PC-9 (cell line): Measurements from ENCODE around the gene CRYBG1.

ENCODE experiments used
- EZH2 ChIP-seq: fragments of 200-600 bp; sonication (generic); IDR thresholded peaks from 2 replicates; pipeline ENCODE4 v1.8.0; 2017; ENCODE audit warnings: antibody characterized with exemption, low read depth
- TF ChIP-seq, protein P1 (sequence below): fragments of 200-600 bp; sonication (generic); conservative IDR thresholded peaks from 2 replicates; pipeline ENCODE4 v1.6.1; 2017; ENCODE audit warnings: mixed run types, antibody characterized with exemption, mild to moderate bottlenecking, moderate library complexity

- no peak for TF ChIP-seq EZH2
- TF ChIP-seq, protein P1, sequence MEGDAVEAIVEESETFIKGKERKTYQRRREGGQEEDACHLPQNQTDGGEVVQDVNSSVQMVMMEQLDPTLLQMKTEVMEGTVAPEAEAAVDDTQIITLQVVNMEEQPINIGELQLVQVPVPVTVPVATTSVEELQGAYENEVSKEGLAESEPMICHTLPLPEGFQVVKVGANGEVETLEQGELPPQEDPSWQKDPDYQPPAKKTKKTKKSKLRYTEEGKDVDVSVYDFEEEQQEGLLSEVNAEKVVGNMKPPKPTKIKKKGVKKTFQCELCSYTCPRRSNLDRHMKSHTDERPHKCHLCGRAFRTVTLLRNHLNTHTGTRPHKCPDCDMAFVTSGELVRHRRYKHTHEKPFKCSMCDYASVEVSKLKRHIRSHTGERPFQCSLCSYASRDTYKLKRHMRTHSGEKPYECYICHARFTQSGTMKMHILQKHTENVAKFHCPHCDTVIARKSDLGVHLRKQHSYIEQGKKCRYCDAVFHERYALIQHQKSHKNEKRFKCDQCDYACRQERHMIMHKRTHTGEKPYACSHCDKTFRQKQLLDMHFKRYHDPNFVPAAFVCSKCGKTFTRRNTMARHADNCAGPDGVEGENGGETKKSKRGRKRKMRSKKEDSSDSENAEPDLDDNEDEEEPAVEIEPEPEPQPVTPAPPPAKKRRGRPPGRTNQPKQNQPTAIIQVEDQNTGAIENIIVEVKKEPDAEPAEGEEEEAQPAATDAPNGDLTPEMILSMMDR, result no peak
Measured at GRCh38 chr6:106381881-106382280, 21.4 kb downstream of the CRYBG1 start.
